HL-60/S4 treated with phorbol 12-myristate 13-acetate at 8.2 ng/mL for 4 days and 3 days (cell line): ENCODE measurements around the gene PDP2.
"Not testable (repeated sequence)": the region's sequence is repeated elsewhere in the genome, so short reads cannot be mapped to it uniquely, and the experiment has no call there.

Experiments
- in situ Hi-C: fragments of 300-500 bp; cut with MboI; formaldehyde crosslinking; loops from 2 replicates; pipeline ENCODE4 v1.15.0; 2022; ENCODE audit warnings: low sequenced_read_pairs

The PDP2 gene

DNA sequence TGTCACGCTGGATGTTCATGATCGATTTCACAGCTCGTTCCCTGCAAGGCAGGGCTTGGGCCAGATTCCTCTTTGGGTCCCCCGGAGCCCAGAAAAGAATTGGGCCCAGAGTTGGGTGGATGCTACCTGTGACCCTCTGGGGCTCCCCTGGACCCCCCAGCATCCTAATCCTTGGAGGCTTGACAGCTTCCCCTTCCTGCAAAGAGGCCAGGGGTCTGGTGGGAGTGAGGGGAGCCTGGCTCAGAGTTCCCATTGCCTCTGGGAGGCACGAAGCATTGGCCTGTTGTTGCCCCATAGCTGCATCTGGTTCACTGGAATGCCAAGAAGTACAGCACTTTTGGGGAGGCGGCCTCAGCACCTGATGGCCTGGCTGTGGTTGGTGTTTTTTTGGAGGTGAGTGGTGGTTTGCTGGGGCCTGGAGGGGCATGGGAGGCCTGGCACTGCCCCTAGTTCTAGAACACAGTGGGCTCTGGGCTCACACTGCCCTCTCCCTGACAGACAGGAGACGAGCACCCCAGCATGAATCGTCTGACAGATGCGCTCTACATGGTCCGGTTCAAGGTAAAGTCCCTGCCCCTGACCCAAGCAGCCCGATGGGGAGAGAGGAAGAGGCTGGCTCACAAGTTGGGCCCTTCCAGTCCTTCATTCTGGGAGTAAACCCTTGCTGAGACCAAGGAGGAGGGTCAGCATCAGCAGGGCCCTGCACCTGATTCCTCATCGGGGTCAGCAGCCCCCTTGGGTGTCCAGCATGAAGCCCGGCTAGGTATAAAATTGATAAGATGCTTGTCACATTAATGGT, 28.9 kb upstream of the PDP2 start:
- in situ Hi-C loops = no loop called here

- in situ Hi-C loops = no loop called here
Observed at GRCh38 chr16:66853261-66854139, 26.8 kb upstream of the PDP2 start.

DNA sequence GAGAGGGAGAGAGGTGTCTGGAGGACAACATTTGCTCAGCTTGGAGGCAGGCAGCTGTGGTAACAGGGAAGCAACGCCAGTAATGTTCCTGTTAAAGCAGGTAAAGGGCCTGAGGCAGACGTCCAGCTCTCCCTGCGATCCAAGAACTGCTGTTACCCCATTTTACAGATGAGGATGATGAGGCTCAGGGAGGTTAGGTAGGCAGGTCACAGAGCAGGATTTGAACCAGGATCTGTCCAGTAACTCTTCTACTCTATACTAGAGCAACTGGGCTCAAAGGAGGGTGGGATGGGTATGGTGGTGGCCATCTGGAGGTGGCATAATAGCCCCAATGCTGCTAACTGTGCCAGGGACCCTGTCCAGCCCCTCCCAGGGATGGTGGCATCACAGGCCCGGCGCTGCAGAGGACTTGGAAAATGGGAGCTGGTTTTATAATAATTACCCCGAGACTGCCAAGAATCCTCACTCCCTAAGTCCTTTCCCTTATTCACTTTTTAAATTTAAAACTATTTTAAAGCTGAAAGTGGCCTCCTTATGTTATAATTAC, 24.1 kb upstream of the PDP2 start:
- in situ Hi-C loops = no loop called here

DNA sequence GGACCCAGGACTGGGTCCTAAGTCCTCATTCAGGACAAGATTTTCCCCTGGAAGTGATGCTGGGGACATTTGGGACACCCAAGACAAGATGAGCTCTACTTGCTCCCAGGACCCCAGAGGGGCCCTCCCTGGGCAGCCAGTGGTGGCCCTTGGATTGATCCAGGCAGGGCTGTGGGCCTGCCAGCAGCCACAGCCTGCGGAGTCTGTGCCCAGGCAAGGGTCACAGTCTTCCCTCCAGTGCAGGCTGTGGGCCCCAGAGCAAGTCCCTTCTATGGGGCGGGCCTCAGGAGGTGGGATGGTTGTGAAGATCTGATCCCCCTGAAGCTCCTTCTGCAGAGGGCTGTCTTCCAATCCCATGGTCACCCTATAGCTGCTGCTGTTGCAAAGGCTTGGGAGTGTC, 23.5 kb upstream of the PDP2 start:
- in situ Hi-C loops = no loop called here

- in situ Hi-C loops = no loop called here
Observed at GRCh38 chr16:66857437-66857836, 22.9 kb upstream of the PDP2 start.

DNA sequence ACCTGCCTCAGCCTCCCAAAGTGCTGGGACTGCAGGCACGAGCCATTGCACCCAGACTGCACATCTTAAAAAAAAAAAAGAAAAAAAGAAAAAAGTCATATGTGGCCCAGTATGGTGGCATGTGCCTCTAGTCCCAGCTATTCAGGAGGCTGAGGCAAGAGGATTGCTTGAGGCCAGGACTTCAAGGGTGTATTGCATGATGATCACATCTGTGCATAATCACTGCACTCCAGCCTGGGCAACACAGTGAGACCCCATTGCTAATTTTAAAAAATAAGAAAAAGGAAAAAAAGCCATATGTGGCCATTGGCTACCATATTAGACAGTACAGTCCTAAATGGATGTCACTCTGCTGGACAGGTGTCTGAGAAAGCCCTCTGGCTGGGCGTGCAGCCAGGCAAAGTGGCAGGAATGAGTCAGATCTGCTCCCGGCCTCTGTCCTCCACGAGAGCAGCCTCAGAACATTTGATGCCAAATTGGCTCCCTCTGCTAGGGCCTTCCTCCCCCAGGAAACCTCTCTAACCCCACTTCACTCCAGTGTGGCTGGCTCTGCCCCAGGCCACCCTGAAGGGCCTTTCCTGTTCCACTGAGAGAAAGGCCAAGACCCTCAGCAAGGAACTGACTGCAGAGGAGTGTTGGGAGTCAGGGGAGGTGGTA, 21.4 kb upstream of the PDP2 start:
- in situ Hi-C loops = no loop called here

DNA sequence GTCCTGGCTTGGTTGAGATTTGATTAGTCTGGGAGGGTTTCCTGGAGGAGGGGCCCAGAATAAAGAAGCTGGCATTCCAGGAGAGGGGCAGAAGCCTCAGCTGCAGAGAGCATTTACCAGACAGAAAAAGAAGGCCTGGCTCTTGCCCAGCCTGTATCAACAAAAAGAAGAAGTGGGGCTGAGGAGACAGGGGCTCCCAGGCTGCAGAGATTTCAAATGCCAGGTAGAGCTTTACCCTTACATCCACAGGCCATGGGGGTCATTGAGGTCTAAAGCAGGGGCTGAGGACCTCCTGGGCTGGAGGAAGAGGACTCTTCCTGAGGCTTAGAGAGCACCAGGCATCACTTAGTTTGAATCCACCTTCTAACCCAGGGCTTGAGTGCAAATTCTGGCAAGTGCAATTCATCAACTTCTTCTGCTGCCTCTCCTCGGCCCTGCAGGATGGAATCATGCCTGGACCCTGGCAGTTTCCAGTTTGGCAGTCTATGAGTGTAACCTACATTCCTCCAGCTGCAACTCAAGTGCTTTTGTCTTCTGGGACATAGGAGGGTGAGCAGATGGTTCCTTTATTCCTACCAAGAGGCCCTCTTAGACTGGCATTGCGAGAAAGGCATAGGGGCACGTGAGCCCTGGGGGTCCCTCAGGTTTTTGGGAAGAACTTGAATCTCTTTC, 20.8 kb upstream of the PDP2 start:
- in situ Hi-C loops = no loop called here

DNA sequence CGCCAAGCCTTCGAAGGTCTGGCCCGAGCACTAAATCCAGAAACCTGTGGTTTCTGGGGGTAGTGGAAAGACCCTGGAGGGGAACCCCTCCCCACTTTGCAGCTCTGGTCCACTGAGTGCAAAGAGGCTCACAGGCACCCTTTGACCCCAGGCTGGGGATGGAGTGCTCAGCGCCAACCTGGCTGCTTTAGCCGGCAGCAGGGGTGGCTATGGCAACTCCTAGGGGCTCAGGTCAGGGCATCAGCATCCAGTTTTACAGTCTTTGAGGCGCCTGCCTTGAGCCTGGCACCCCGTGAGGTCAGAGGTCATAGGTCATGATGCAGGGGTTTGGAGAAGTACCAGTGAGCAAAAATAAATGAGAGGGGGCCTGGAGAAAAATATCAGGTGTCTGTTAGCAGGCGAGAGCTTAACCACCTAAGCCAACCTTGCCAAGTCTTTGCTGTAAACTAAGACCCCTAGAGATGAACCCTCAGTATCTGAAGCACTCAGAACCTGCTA, 18.2 kb upstream of the PDP2 start:
- in situ Hi-C loops = no loop called here

- in situ Hi-C loops = no loop called here
Observed at GRCh38 chr16:66863707-66864106, 16.6 kb upstream of the PDP2 start.

DNA sequence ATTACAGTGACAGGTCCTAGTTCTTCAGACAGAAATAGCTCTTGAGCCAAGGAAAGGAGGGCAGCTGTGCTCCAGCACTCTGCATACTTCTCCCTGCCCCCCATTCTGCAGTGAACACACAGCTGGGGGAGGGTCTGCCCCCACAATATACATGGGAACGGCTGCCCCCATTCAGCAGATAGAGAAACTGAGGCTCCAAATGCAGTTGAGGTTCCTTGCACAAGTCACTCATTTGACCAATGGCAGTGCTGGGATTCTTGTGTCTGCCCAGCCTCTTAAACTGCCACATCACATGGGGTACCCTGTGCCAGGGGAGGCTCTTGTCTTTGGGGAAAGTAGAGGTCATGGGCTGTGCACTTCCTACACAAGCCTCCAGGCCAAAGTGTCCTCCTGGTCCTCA, 10.9 kb upstream of the PDP2 start:
- in situ Hi-C loops = no loop called here

GRCh38 chr16:66871363-66871762, 9.0 kb upstream of the PDP2 start:
- in situ Hi-C loops = not testable (repeated sequence)

DNA sequence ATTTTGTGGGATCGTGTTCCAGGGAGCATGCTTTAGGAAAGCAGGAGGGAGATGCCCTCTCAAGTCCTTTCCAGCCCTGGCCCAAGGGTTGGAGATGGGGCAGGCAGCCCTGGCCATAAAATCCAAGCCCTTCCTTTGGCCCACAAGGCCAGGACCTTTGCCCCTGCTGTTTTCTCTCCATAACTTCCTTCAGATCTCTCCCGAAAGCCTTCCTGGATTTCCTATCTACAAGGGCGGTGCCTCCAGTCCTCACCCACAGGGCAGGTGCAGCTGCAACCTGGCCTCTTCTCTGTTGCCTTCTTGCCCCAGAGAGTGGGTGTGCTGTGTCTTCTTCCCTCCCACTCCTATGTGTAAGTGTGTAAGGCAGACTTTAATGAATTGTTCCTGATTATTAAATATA, 8.5 kb upstream of the PDP2 start:
- in situ Hi-C loops = no loop called here

GRCh38 chr16:66872559-66872942, 7.8 kb upstream of the PDP2 start:
- in situ Hi-C loops = no loop called here

DNA sequence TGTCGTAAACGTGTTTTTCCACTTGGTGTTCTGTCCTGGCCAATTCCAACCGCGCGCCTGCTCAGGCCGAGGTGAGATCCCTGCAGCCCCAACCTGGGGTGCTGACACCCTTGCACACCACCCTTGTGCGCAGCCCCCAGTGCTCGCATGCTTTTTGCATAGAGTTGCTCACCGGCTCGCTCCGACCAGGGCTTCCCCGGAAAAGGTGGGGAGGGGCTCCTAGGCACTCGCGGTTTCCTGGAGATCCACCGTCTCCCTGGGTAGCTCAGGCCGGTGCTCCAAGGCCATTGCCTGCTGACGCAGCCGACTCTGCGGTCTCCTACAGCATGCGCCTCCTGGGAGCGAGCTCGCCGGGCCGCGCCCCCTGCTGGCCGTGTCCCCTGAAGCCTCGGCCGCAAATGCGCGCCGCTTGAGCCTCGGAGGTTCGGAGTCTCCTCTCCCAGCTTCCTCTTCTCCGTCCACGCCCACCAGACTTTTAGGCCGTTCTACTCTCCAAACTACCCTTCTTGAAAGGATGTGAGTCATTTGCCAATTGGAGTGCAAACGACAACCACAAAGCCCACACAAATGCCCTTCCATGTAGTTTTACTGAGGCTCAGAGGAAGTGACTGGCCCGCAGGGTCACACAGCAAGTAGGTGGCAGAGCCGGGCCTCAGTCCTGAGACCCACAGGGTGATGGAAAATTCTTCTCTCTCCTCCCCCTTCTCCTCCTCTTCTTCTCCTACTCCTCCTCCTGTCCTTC, 7.2 kb upstream of the PDP2 start:
- in situ Hi-C loops = no loop called here

GRCh38 chr16:66873685-66874055, 6.6 kb upstream of the PDP2 start:
- in situ Hi-C loops = no loop called here

GRCh38 chr16:66874079-66874775, 6.1 kb upstream of the PDP2 start:
- in situ Hi-C loops = no loop called here

DNA sequence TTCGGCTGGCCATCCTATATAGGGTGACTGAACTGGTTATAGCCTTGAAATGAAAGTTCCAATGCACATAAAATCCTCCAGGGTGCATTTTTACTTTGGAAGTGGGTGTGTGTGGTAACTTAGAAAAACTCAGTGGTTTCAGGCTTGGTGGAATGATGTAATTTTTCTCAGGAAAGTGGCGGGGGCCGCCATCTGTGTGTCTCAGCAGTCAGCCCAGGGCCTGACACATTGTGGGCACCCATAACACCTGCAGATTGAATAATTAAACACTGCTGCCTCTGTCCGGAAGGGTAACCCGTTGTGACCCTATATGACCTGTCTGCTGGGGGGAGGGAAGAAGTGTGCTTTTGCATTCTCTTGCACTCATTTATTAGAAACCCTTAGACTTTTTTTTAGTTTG, 2.2 kb upstream of the PDP2 start:
- in situ Hi-C loops = no loop called here

- in situ Hi-C loops = no loop called here
Observed at GRCh38 chr16:66881014-66881417, 701 bp downstream of the PDP2 start.

DNA sequence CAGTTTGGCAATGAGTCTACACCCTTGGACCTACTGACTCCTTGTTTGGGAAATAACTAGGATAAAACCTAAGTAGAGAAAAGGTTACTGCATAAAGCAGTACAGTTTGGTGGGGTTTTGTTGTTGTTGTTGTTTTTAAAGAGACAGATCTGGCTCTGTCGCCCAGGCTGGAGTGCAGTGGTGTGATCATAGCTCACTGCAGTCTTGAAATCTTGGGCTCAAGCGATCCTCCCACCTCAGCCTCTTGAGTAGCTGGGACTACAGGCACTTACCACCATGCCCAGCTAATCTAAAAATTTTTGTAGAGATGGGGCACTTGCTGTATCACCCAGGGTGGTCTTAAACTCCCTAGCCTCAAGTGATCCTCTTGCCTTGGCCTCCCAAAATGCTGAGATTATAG, 1.2 kb downstream of the PDP2 start:
- in situ Hi-C loops = no loop called here
